ENCODE results near the gene WAC. TPM values are rescaled to one million over a fixed set of nuclear protein-coding genes. Genes with fewer than 3 reads are reported as not detected.

WAC gene
- total and polyA plus RNA-seq, 7 donors: 33.9 to 79.9 (median 64.2) TPM

DNA sequence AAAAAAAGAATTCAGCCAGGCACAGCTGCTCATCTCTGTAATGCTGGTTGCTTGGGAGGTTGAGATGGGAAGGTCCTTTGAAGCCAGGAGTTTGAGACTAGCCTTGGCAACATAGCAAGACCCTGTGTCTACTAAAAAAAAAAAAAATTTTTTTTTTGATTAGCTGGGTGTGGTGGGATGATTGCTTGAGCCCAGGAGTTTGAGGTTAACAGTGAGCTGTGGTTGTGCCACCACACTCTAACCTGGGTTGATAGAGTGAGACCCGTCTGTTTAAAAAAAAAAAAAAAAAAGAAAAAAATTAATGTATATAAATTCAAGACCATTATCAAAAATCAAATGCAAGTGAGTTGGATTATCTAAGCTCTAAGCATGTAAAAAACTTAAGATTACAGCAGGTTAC is 5.7 kb downstream of the WAC start:
- no peak for ATAC-seq
- peaks cover 50% of the 10 kb centered on the region for H3K4me1 ChIP-seq
- intact Hi-C loops (cut with DNase I): no loop called here
- DNase-seq: no peak
- no peaks in the 10 kb centered on the region for H3K9me3 ChIP-seq
- TF ChIP-seq, protein P1, sequence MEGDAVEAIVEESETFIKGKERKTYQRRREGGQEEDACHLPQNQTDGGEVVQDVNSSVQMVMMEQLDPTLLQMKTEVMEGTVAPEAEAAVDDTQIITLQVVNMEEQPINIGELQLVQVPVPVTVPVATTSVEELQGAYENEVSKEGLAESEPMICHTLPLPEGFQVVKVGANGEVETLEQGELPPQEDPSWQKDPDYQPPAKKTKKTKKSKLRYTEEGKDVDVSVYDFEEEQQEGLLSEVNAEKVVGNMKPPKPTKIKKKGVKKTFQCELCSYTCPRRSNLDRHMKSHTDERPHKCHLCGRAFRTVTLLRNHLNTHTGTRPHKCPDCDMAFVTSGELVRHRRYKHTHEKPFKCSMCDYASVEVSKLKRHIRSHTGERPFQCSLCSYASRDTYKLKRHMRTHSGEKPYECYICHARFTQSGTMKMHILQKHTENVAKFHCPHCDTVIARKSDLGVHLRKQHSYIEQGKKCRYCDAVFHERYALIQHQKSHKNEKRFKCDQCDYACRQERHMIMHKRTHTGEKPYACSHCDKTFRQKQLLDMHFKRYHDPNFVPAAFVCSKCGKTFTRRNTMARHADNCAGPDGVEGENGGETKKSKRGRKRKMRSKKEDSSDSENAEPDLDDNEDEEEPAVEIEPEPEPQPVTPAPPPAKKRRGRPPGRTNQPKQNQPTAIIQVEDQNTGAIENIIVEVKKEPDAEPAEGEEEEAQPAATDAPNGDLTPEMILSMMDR (IDR thresholded peaks at IDR 0.05): no peak
- no peaks in the 10 kb centered on the region for H3K27me3 ChIP-seq (ENCODE audit: insufficient read depth in 3 of 3, low read length in 2 of 3)
- H3K36me3 ChIP-seq (ENCODE audit: insufficient read depth in 1 of 2, low read depth in 1 of 2): peaks cover 2 to 87% of the 10 kb centered on the region in 2 donors
- no peak overlapping the region for H3K4me3 ChIP-seq
- no peak overlapping the region for H3K27ac ChIP-seq
- WGBS, 3 donors: 50 to 88% (median 84%) methylated on average over 1 of the region's 1 CpG

DNA sequence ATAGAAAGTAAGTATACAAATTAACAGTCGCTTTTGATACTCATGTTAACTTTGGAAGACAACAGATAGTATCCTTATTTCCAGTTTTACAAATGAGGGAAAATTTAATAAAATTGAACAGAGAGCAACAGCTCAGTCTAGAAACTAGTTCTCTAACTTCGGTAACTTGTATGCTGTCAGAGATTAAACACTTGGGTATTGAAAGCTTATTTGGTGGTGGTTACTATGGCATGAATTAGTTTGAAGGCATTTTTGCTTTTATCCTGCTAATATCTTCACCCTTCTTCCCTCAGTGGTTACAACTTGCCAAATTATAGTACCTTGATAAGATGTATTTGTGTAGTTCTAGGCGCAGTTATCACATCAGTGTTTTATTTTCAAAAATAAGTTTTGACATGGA is 7.2 kb downstream of the WAC start:
- no peak overlapping the region for H3K4me3 ChIP-seq
- H3K27me3 ChIP-seq (ENCODE audit: insufficient read depth in 3 of 3, low read length in 2 of 3): no peaks in the 10 kb centered on the region
- no peaks in the 10 kb centered on the region for H3K9me3 ChIP-seq
- ATAC-seq (no peak), DNase-seq (no peak)
- H3K27ac ChIP-seq: no peak overlapping the region
- peaks cover 2 to 82% of the 10 kb centered on the region in 2 donors for H3K36me3 ChIP-seq (ENCODE audit: insufficient read depth in 1 of 2, low read depth in 1 of 2)
- WGBS, 3 donors: 86 to 90% (median 89%) methylated on average over 3 of the region's 3 CpGs
- TF ChIP-seq, protein P1 (IDR thresholded peaks at IDR 0.05): no peak
- peaks cover 38% of the 10 kb centered on the region for H3K4me1 ChIP-seq
- intact Hi-C loops (cut with DNase I): no loop called here

DNA sequence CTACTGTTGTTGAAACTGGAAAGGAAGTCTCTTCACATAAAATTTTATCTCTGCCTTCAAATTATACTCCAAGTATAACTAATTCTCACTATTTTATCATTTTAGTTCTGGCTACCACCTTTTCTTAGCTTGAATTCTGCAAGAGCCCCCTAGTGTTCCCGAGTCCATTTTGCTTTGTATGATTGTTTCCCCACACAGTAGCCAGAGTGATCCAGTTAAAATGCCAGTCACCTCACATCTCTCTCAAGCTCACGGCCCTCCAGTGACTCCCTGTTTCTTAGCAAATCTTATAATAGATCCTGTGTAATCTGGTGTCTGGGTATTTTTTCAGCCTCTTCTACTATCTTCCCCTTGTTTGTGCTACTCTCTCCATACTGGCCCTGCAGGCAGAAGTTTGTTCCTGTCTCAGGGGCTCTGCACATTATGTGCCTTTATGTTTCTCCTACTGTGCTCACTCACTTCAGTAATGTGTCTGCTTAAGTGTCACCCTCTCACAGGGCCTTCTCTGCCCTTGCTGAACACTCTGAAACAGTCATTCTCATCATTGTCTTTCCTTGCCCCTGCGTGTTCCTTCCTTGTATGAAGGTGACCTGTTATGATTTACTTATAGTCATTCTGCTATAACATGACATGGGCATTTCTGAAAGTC is 8.9 kb downstream of the WAC start:
- no peaks in the 10 kb centered on the region for H3K9me3 ChIP-seq
- DNase-seq: no peak
- 58 to 77% (median 74%) methylated on average over 3 of the region's 3 CpGs for WGBS, 3 donors
- intact Hi-C loops (cut with DNase I): no loop called here
- no peaks in the 10 kb centered on the region for H3K27me3 ChIP-seq (ENCODE audit: insufficient read depth in 3 of 3, low read length in 2 of 3)
- TF ChIP-seq, protein P1 (IDR thresholded peaks at IDR 0.05): no peak
- no peak overlapping the region for H3K4me3 ChIP-seq
- peaks cover 43% of the 10 kb centered on the region for H3K4me1 ChIP-seq
- H3K36me3 ChIP-seq (ENCODE audit: insufficient read depth in 1 of 2, low read depth in 1 of 2): peaks cover 4 to 71% of the 10 kb centered on the region in 2 donors
- ATAC-seq: peak in 1 of 4 donors; percentile 49
- no peak overlapping the region for H3K27ac ChIP-seq

DNA sequence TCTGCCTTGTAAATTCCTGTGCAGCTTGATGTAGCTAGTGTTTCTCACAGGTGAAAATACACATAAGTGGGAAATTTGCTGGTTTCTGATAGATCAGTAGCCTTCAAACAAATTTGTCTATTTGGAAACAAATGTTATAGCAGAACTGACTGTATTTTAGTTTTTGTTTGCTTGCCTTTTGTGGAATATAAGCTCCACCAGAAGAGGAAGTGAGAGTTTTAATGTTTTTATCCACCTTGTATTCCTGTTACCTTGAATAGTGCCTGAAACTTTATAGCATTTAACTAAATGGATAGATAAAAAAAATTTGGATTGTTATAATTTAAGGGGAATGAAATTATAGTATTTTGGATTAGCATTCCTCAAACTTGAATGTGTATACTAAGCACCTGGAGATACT is 9.8 kb downstream of the WAC start:
- DNase-seq: no peak
- intact Hi-C loops (cut with DNase I): no loop called here
- no peak for ATAC-seq
- Histone ChIP-seq H3K9me3 (no peaks in the 10 kb centered on the region), H3K27ac (no peak overlapping the region), H3K27me3 (ENCODE audit: insufficient read depth in 3 of 3, low read length in 2 of 3) (no peaks in the 10 kb centered on the region), H3K4me1 (peaks cover 43% of the 10 kb centered on the region), H3K36me3 (ENCODE audit: insufficient read depth in 1 of 2, low read depth in 1 of 2) (peaks cover 2 to 65% of the 10 kb centered on the region in 2 donors), H3K4me3 (no peak overlapping the region)
- TF ChIP-seq, protein P1 (IDR thresholded peaks at IDR 0.05): no peak

DNA sequence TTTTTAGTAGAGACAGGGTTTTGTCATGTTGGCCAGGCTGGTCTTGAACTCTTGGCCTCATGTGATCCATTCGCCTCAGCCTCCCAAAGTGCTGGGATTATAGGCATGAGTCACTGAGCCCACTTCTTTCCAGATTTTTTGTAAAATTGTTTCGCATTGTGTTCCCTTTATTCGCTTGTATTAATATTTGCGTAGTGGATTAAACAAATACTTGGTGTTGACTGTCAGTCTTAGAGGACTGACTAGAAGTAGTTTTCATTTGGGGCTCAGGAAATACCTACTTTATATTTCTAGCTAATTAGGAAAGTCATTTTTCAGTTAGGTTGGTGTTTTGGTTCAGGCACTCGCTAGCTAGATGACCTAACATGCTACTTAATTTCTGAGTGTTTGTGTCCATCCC is 11.1 kb downstream of the WAC start:
- H3K36me3 ChIP-seq (ENCODE audit: insufficient read depth in 1 of 2, low read depth in 1 of 2): peaks cover 2 to 64% of the 10 kb centered on the region in 2 donors
- 96 to 98% (median 97%) methylated on average over 5 of the region's 5 CpGs for WGBS, 3 donors
- TF ChIP-seq, protein P1 (IDR thresholded peaks at IDR 0.05): no peak

More for the DNA sequence above, 11.1 kb downstream of the WAC start:
- Histone ChIP-seq H3K4me1 (peaks cover 45% of the 10 kb centered on the region), H3K9me3 (no peaks in the 10 kb centered on the region), H3K4me3 (no peak overlapping the region), H3K27me3 (ENCODE audit: insufficient read depth in 3 of 3, low read length in 2 of 3) (no peaks in the 10 kb centered on the region), H3K27ac (no peak overlapping the region)
- intact Hi-C loops (cut with DNase I): no loop called here
- DNase-seq: no peak
- ATAC-seq: no peak
